Measurements from ENCODE around the gene MUSK.
"Not testable (repeated sequence)": the region's sequence is repeated elsewhere in the genome, so short reads cannot be mapped to it uniquely, and the experiment has no call there.

The MUSK gene

GRCh38 chr9:110695846-110696245 is 27.3 kb downstream of the MUSK start:
- not testable (repeated sequence) for DNase-seq (ENCODE audit: low read depth in 2 of 2)

DNA sequence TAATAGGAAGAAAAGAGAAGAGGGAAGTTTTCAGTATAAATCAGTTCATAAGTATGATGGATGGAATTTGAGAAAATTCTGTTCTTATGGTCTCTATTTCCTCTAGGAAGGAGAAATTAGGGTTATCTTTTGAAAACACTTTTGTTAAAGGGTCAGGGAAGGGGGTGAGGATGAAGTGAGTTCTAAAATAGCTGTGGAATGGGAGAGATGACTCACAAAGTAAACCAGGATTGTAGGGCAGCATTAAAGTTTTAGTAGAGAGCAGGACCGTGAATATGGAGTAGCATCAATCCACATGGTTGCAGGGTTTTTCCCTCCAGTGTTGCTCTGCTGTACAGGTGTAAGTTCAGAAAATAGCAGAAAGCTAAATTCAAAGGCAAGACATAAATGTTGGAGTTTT is 32.4 kb downstream of the MUSK start:
- DNase-seq (ENCODE audit: low read depth in 2 of 2), result no peak

- no peak for DNase-seq (ENCODE audit: low read depth in 2 of 2)
Observed at GRCh38 chr9:110703669-110704068, 35.1 kb downstream of the MUSK start.

DNA sequence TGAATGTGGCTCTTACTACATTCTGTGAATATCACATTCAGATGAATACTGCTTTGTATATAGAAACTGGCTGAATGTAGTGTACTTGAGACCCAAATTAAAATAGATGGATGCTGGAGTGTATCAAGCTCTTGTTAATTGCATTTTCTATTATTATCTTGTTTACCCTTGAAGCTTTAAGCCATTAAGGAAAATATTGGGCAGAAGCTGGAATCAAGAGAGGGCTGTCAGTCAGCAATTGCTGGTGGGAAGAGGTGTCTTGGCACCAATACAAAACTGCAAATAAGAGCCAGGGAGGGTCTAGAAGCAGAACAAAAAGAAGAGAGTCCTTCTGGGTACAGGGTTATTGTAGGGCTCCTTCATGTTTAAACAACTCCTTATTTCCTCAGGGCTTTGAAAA is 38.8 kb downstream of the MUSK start:
- DNase-seq (ENCODE audit: low read depth in 2 of 2), result no peak

- no peak for DNase-seq (ENCODE audit: low read depth in 2 of 2)
Observed at GRCh38 chr9:110710420-110710819, 41.8 kb downstream of the MUSK start.

DNA sequence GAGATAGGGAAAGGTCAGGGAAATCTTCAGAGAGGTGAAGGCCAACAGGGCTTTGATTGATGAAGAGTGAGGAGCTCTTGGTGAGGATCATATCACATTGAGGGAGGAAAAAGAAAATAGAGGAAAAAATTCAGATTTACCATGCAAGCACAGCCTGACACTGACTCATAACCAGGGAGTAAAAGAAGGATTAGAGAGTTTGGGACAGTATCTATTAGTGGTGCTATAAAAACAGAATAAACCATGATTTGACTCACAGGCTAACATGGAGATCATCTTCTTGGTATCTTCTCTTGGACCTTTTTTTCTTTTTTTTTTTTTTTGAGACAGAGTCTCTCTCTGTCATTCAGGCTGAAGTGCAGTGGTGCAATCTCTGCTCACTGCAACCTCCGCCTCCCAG is 44.4 kb downstream of the MUSK start:
- no peak for DNase-seq (ENCODE audit: low read depth in 2 of 2)

GRCh38 chr9:110714314-110714713 is 45.7 kb downstream of the MUSK start:
- no peak for DNase-seq (ENCODE audit: low read depth in 2 of 2)

- DNase-seq (ENCODE audit: low read depth in 2 of 2), result no peak
Observed at GRCh38 chr9:110728058-110728457, 59.5 kb downstream of the MUSK start.

GRCh38 chr9:110729641-110730040 is 61.0 kb downstream of the MUSK start:
- no peak for DNase-seq (ENCODE audit: low read depth in 2 of 2)

- no peak for DNase-seq (ENCODE audit: low read depth in 2 of 2)
Observed at GRCh38 chr9:110731437-110732028, 62.9 kb downstream of the MUSK start.

DNA sequence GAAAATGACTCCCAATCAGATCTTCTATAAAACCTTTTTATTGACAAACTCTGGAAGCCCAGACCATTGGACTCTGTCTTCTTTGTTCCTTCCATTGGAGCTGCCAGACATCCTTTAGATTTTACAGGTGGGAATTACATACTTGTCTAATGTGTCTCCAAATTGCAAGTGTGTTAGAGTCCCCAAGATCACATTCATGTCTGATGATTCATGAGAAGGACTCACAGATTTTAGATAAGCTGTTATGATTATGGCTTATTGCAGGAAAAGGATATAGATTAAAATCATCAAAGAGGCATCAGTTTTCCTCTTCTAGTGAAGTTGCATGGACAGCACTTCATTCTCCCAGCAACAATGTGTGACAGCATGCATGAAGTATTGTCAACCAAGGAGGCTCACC is 70.4 kb downstream of the MUSK start:
- no peak for DNase-seq (ENCODE audit: low read depth in 2 of 2)

- DNase-seq (ENCODE audit: low read depth in 2 of 2), result no peak
Observed at GRCh38 chr9:110742741-110743371, 74.3 kb downstream of the MUSK start.

DNA sequence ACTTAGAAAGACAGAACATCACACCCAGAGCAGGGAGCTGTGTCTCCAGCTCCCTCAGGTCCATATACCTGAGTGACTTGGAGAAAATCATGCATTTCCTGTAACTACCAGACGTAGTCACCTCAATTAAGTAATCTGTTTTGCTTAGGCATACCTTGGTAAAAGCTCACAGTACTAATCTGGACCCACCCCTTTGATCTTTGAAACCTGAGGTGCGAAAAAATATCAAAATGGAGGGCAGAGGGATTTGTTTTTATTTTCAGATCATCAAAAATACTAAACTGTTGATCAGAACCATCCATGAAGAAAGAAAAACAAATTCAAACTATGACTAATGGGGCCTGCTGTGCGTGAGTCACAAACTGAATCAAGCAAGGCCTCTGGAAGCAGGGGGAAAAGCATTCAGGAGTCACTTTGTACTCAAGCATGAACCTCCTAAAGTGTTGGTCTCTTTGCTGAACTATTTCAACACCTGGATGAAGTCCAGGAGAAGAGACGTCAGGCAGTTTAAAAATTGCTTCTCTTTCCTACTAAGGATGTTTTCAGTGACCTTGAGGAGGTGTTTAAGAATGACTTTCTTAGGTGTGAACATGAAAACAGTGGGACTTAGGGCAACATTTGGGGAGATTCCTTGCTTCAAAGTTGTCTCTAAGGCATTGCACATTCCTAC is 76.3 kb downstream of the MUSK start:
- DNase-seq (ENCODE audit: low read depth in 2 of 2), result no peak

DNA sequence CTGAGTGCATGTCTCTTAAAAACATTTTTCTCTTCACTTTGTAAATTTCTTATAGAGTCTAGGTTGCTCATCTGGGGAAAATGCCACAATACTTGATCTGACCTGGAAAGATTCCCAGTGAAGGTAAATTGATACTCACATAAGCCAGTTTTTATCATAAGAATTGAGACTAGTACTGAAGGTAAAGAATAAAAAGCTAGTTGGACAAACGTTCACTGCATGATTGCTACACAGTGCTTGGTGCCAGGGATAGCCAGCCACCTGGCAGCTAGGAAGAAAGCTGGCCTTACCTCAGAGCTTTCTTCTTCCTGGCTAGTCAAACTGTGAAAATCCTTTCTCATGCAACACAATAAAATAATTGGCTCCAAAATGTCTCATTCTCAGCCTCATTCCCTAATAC is 77.1 kb downstream of the MUSK start:
- no peak for DNase-seq (ENCODE audit: low read depth in 2 of 2)

DNA sequence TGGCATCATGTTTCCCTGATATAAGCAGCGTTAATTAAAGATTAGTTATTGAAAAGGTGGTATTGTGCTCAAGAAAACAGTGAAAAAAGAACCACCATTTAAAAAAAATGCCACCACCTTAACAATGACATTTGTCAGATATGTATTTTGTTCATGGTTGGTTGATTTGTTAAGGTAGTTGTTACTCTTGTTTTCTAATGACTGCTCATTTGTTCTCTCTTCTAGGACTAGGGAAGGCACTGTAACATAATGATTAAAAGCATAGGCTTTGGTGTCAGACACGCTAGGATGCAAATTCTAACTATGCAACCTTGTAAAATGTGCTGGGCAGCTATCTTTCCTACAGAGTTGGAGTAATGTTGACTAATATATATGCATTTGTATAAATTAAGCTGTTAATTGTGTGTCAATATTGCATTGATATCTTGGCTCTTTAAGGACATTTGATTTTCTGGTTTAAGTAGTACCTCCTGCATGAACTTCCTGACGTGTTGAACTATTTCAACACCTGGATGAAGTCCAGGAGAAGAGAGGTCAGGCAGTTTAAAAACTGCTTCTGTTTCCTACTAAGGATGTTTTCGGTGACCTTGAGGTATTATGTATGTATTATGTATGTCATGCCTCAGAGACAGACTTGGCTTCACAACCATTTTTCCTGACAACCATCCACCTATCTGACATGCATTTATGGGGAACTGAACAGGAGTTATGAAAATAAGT is 77.8 kb downstream of the MUSK start:
- DNase-seq (ENCODE audit: low read depth in 2 of 2), result no peak

DNA sequence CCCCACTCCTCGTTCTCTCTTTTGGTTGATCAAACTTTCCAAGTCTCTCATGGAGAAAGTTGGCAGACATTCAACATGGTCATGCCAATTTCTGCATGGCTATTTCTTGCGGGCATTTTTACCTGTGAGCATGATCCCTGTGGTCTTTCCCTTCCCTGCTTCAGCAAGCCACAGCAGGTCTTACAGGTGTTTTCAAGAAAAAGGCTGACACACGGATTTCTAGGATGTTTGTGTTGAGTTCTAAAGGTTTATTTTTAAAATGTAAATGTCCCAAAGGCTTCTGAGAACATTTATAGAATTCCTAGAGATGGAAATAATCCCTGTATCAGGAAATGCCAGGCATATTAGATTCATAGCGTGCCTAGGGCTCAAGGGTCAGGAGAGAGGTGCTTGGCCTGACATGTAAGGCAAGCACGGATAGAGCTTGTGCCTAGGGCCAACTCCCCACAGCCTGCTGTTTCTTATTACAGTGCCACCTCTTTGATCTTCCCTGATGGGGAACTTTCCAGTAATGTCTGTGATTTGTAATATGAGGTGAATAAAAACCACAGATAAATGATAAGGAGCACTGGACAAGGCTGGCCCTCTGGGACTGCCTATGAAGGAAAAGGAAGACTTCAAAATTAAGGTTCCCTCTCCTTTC is 79.8 kb downstream of the MUSK start:
- no peak for DNase-seq (ENCODE audit: low read depth in 2 of 2)

DNA sequence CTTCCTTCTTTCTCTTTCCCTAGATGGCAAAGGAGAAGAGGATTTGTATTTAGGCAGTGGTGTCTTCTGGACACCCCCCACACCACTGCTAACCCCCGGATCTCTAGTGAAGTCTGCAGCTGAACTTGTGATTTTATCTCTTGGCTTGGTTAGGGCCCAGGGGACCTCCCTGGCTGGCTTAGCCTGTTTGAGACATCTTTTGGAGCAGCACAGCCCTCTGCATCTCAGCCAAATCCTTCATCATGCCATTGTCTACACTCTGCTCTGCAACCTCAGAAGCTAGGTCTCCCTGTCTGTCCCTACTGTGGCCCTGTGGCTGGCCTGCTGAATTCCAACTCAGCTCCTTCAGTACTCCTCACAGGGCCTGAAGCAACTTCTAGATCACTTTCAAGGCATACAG is 81.7 kb downstream of the MUSK start:
- DNase-seq (ENCODE audit: low read depth in 2 of 2), result no peak

DNA sequence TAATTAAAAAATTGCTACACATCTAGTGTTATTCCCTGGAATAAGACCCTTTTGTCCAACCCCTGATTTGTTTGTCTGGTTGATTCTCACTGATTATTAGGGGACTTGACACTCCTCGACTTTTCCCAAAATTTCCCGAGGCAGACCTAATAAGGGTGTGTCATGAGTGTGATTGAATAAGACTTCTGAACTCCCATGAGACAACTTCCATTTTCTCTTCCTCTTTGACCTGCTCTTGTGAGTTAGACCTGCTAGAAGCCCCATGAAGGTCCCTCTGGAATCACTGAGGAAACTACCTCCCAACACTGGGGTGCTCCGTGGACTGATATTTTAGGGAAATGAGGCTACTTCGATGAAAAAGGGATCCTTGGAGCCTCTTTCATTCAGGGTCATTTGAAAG is 83.4 kb downstream of the MUSK start:
- no peak for DNase-seq (ENCODE audit: low read depth in 2 of 2)

- no peak for DNase-seq (ENCODE audit: low read depth in 2 of 2)
Observed at GRCh38 chr9:110752766-110753165, 84.2 kb downstream of the MUSK start.

DNA sequence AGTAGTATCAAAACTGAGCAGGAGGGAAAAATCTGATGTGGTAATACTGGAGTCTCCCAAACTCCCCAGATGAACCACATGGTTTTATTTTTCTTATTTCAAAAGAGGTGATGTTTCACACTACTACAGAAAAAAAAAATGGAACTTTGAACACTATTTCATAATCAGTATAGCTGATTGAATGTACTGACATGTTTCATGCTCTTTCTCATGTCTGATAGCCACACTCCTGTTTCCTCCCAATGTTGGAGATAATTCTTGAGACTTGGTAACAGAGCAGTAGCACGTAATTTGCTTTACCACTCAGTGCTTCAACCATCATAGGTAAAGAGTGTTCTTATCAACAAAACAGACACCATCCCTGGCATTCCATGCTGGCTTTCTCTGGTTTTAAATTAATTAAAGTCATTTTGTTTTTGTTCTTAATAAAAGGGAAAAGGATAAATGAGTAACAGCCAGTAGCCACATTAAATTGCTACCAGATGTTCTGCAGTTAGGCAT is 85.2 kb downstream of the MUSK start:
- DNase-seq (ENCODE audit: low read depth in 2 of 2), result no peak

DNA sequence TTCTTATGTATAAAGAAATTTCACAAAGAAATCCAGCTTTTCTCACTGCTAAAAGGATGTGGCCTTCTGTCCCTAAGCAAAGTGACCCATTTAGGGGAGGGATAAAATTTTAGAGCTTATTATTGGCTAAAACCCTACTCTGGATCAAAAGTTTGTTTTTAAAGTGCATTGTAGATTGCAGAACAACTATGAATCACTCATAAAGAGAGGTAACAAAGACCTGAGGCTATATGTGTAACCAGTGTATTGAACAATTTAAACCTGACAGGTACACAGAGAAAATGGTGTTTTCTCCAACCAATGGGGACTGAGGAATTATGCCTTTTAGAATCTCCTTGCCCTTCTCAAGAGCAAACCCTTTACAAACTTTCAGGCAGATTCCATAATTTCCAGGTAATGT is 86.6 kb downstream of the MUSK start:
- no peak for DNase-seq (ENCODE audit: low read depth in 2 of 2)

GRCh38 chr9:110758201-110758600 is 89.6 kb downstream of the MUSK start:
- DNase-seq (ENCODE audit: low read depth in 2 of 2), result no peak
